ENCODE data around the gene APP. TPM values are rescaled to one million over a fixed set of nuclear protein-coding genes. Genes with fewer than 3 reads are reported as not detected.

Gene APP
- total RNA-seq, 1 donor from 2014 or later, result 306 TPM

GRCh38 chr21:26194811-26195251 is 24.3 kb upstream of the APP start:
- no peaks in the 10 kb centered on the region for H3K9me3 ChIP-seq (ENCODE audit: low read depth)
- H3K4me1 ChIP-seq, result peaks cover 6% of the 10 kb centered on the region
- Mint-ChIP-seq H3K27ac (no peak overlapping the region), H3K4me3 (no peak overlapping the region), H3K27me3 (ENCODE audit: insufficient read depth, low read depth) (peaks cover 7% of the 10 kb centered on the region), H3K9me3 (peaks cover 8% of the 10 kb centered on the region), H3K36me3 (peaks cover 4% of the 10 kb centered on the region), H3K4me1 (peaks cover 3% of the 10 kb centered on the region)
- no peaks in the 10 kb centered on the region for H3K36me3 ChIP-seq
- TF ChIP-seq EZH2phosphoT487 (IDR thresholded peaks at IDR 0.05) (no peak), EZH2 (IDR thresholded peaks at IDR 0.05) (no peak)
- TF ChIP-seq, protein P1, sequence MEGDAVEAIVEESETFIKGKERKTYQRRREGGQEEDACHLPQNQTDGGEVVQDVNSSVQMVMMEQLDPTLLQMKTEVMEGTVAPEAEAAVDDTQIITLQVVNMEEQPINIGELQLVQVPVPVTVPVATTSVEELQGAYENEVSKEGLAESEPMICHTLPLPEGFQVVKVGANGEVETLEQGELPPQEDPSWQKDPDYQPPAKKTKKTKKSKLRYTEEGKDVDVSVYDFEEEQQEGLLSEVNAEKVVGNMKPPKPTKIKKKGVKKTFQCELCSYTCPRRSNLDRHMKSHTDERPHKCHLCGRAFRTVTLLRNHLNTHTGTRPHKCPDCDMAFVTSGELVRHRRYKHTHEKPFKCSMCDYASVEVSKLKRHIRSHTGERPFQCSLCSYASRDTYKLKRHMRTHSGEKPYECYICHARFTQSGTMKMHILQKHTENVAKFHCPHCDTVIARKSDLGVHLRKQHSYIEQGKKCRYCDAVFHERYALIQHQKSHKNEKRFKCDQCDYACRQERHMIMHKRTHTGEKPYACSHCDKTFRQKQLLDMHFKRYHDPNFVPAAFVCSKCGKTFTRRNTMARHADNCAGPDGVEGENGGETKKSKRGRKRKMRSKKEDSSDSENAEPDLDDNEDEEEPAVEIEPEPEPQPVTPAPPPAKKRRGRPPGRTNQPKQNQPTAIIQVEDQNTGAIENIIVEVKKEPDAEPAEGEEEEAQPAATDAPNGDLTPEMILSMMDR (IDR thresholded peaks at IDR 0.05), result no peak
- no peak overlapping the region for H2AFZ ChIP-seq (replicated peaks)
- no peak for DNase-seq (ENCODE audit: low spot score)
- H3K27ac ChIP-seq, result no peak overlapping the region
- H3K27me3 ChIP-seq, result no peaks in the 10 kb centered on the region
- H3K79me2 ChIP-seq (ENCODE audit: low read depth), result no peaks in the 10 kb centered on the region
- no peak overlapping the region for H3K9ac ChIP-seq
- H3K4me3 ChIP-seq, result no peak overlapping the region
- H3K4me2 ChIP-seq, result no peak overlapping the region
- no peaks in the 10 kb centered on the region for H3F3A ChIP-seq (ENCODE audit: low read depth)
- H4K20me1 ChIP-seq (ENCODE audit: low read depth), result no peaks in the 10 kb centered on the region

- Mint-ChIP-seq H3K27ac (no peak overlapping the region), H3K27me3 (ENCODE audit: insufficient read depth, low read depth) (peaks cover 7% of the 10 kb centered on the region), H3K9me3 (peaks cover 8% of the 10 kb centered on the region), H3K4me1 (peaks cover 3% of the 10 kb centered on the region), H3K4me3 (no peak overlapping the region), H3K36me3 (peaks cover 4% of the 10 kb centered on the region)
- Histone ChIP-seq H3K4me3 (no peak overlapping the region), H3K36me3 (no peaks in the 10 kb centered on the region), H3K9me3 (ENCODE audit: low read depth) (no peaks in the 10 kb centered on the region), H3K27me3 (no peaks in the 10 kb centered on the region), H3K27ac (no peak overlapping the region), H4K20me1 (ENCODE audit: low read depth) (no peaks in the 10 kb centered on the region), H2AFZ (replicated peaks) (no peak overlapping the region), H3K4me1 (peaks cover 6% of the 10 kb centered on the region), H3K79me2 (ENCODE audit: low read depth) (no peaks in the 10 kb centered on the region), H3F3A (ENCODE audit: low read depth) (no peaks in the 10 kb centered on the region), H3K4me2 (no peak overlapping the region), H3K9ac (no peak overlapping the region)
- no peak for DNase-seq (ENCODE audit: low spot score)
- TF ChIP-seq EZH2phosphoT487 (IDR thresholded peaks at IDR 0.05) (no peak), EZH2 (IDR thresholded peaks at IDR 0.05) (no peak)
- TF ChIP-seq, protein P1 (IDR thresholded peaks at IDR 0.05), result no peak
Observed at GRCh38 chr21:26194326-26194725, 23.8 kb upstream of the APP start.

DNA sequence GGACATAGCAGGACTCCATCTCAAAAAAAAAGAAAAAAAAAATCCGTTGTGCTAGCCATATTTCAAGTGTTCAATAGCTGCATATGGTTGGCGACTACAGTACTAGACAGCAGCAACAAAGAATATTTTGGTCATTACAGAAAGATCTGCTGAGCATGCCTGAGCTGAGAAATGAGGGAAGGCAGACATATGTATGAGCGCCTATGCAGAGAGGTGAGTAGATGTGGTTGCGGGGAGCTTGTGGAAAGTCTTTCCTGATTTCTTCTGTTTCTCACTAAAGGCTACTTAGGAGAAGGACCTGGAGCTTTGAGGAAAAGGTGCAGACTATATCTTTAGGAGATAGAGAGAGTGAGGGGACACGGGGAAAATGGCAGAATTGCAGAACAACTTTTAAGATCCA is 21.0 kb upstream of the APP start:
- Histone ChIP-seq H3K36me3 (no peaks in the 10 kb centered on the region), H3K4me1 (peaks cover 6% of the 10 kb centered on the region), H3K4me3 (no peak overlapping the region), H3K27ac (no peak overlapping the region), H3K4me2 (no peak overlapping the region), H3K27me3 (no peaks in the 10 kb centered on the region), H4K20me1 (ENCODE audit: low read depth) (no peaks in the 10 kb centered on the region), H2AFZ (replicated peaks) (no peak overlapping the region), H3K79me2 (ENCODE audit: low read depth) (no peaks in the 10 kb centered on the region), H3K9ac (no peak overlapping the region), H3F3A (ENCODE audit: low read depth) (no peaks in the 10 kb centered on the region), H3K9me3 (ENCODE audit: low read depth) (no peaks in the 10 kb centered on the region)
- Mint-ChIP-seq H3K9me3 (peaks cover 8% of the 10 kb centered on the region), H3K4me3 (no peak overlapping the region), H3K27me3 (ENCODE audit: insufficient read depth, low read depth) (peaks cover 10% of the 10 kb centered on the region), H3K4me1 (peaks cover 3% of the 10 kb centered on the region), H3K27ac (no peak overlapping the region), H3K36me3 (peaks cover 4% of the 10 kb centered on the region)
- no peak for DNase-seq (ENCODE audit: low spot score)
- no peak for TF ChIP-seq EZH2 (IDR thresholded peaks at IDR 0.05)
- TF ChIP-seq EZH2phosphoT487 (IDR thresholded peaks at IDR 0.05), result no peak
- TF ChIP-seq, protein P1 (IDR thresholded peaks at IDR 0.05), result no peak

Data from neural progenitor cell (in vitro differentiated cells).